Neuronal stem cell (in vitro differentiated cells): ENCODE results near the gene ATAD5.

ENCODE experiments used
- DNase-seq: peaks from one replicate; pipeline ENCODE4 v3.0.0-alpha.2; 2013; ENCODE audit warnings: low spot score
- H2AFZ ChIP-seq: one replicate; pipeline ENCODE4 v1.6.1; 2013; ENCODE audit warnings: mild to moderate bottlenecking, low read length, inconsistent platforms
- H2AK5ac ChIP-seq: 2 replicates; pipeline ENCODE4 v1.6.1; 2013; ENCODE audit warnings: low read depth, mild to moderate bottlenecking, inconsistent platforms, low read length, moderate library complexity, mixed read lengths
- H2BK120ac ChIP-seq: 2 replicates; pipeline ENCODE4 v1.6.1; 2013; ENCODE audit warnings: low read depth, mild to moderate bottlenecking, inconsistent platforms, low read length, moderate library complexity, mixed read lengths
- H2BK12ac ChIP-seq: one replicate; pipeline ENCODE4 v1.6.1; 2013; ENCODE audit warnings: low read length, inconsistent platforms
- H2BK15ac ChIP-seq: 2 replicates; pipeline ENCODE4 v1.6.1; 2013; ENCODE audit warnings: mild to moderate bottlenecking, low read length, inconsistent platforms, mixed read lengths
- H2BK5ac ChIP-seq: one replicate; pipeline ENCODE4 v1.6.1; 2013; ENCODE audit warnings: inconsistent platforms, mild to moderate bottlenecking, low read length, moderate library complexity
- H3K14ac ChIP-seq: one replicate; pipeline ENCODE4 v1.6.1; 2013; ENCODE audit warnings: low read length, inconsistent platforms
- H3K18ac ChIP-seq: 2 replicates; pipeline ENCODE4 v1.6.1; 2013; ENCODE audit warnings: low read length, inconsistent platforms
- H3K23ac ChIP-seq: 2 replicates; pipeline ENCODE4 v1.6.1; 2013; ENCODE audit warnings: low read depth, mild to moderate bottlenecking, mixed read lengths, low read length, inconsistent platforms; ENCODE audit not compliant: poor library complexity
- H3K27ac ChIP-seq: replicated peaks from 3 replicates; pipeline ENCODE4 v1.5.1; 2013; ENCODE audit warnings: low read length, inconsistent platforms
- H3K27me3 ChIP-seq, 3 experiments: 2 replicates each; pipeline ENCODE4 v1.6.1; 2013; ENCODE audit warnings: low read length in 3 of 3, mild to moderate bottlenecking in 2 of 3, inconsistent platforms in 1 of 3, low read depth in 1 of 3, mixed read lengths in 1 of 3, moderate library complexity in 1 of 3; ENCODE audit not compliant: control insufficient read depth in 3 of 3, insufficient read depth in 3 of 3
- H3K36me3 ChIP-seq, 2 donors: replicated peaks in 1 of 2; 2 replicates each; pipeline ENCODE4 v1.6.1; 2013; ENCODE audit warnings: low read length in 2 of 2; ENCODE audit not compliant: control insufficient read depth in 2 of 2, insufficient read depth in 2 of 2
- H3K4ac ChIP-seq: 2 replicates; pipeline ENCODE4 v1.6.1; 2013; ENCODE audit warnings: inconsistent platforms, mild to moderate bottlenecking, low read length, moderate library complexity
- H3K4me1 ChIP-seq, 2 donors: 1 replicate in 1 of 2; 2 replicates in 1 of 2; pipeline ENCODE4 v1.6.1; 2013; ENCODE audit warnings: low read length in 2 of 2, low read depth in 1 of 2; ENCODE audit not compliant: control insufficient read depth in 2 of 2, insufficient read depth in 1 of 2
- H3K4me2 ChIP-seq: one replicate; pipeline ENCODE4 v1.6.1; 2013; ENCODE audit warnings: mild to moderate bottlenecking, low read length, inconsistent platforms; ENCODE audit not compliant: insufficient read depth, poor library complexity, severe bottlenecking
- H3K4me3 ChIP-seq, 2 donors: 2 replicates each; pipeline ENCODE4 v1.5.1; 2013; ENCODE audit warnings: low read length in 2 of 2, mild to moderate bottlenecking in 2 of 2, inconsistent platforms in 1 of 2, moderate library complexity in 1 of 2
- H3K79me1 ChIP-seq: one replicate; pipeline ENCODE4 v1.6.1; 2013; ENCODE audit warnings: low read depth, mild to moderate bottlenecking, inconsistent platforms, low read length, moderate library complexity
- H3K9ac ChIP-seq: one replicate; pipeline ENCODE4 v1.6.1; 2013; ENCODE audit warnings: mild to moderate bottlenecking, low read depth, low read length, inconsistent platforms; ENCODE audit not compliant: poor library complexity
- H3K9me3 ChIP-seq, 2 donors: replicated peaks in 1 of 2; 2 replicates each; pipeline versions ENCODE3 to v1.6.1; 2013; ENCODE audit warnings: low read length in 2 of 2, mild to moderate bottlenecking in 2 of 2, inconsistent platforms in 1 of 2, low read depth in 1 of 2, mixed read lengths in 1 of 2, moderate library complexity in 1 of 2; ENCODE audit not compliant: control insufficient read depth in 2 of 2, insufficient read depth in 1 of 2
- H4K8ac ChIP-seq: one replicate; pipeline ENCODE4 v1.6.1; 2013; ENCODE audit warnings: low read depth, mild to moderate bottlenecking, inconsistent platforms, low read length, moderate library complexity
- H4K91ac ChIP-seq: one replicate; pipeline ENCODE4 v1.6.1; 2013; ENCODE audit warnings: low read length, low read depth, mild to moderate bottlenecking, inconsistent platforms; ENCODE audit not compliant: poor library complexity
- WGBS, 2 donors: extraction: QIAGEN DNeasy Blood & Tissue Kit; methylation state at CpG; one replicate each; pipeline ENCODE4 v1.1.7; 2013; ENCODE audit warnings: missing lambda C conversion rate in 2 of 2, mixed read lengths in 1 of 2; ENCODE audit not compliant: insufficient read length in 2 of 2, insufficient replicate concordance in 1 of 2; ENCODE audit errors: extremely low coverage in 2 of 2; 5-methylcytosine and 5-hydroxymethylcytosine counted together

Gene ATAD5

GRCh38 chr17:30805944-30806456 is 25.8 kb upstream of the ATAD5 start:
- Histone ChIP-seq H4K91ac (no peak overlapping the region), H3K4me3 (no peak overlapping the region), H3K27me3 (no peaks in the 10 kb centered on the region), H3K4ac (no peak overlapping the region), H3K36me3 (peaks cover 14 to 60% of the 10 kb centered on the region in 2 donors), H3K4me1 (peaks cover 0 to 3% of the 10 kb centered on the region in 2 donors), H2AK5ac (no peak overlapping the region), H2AFZ (no peak overlapping the region), H3K23ac (no peak overlapping the region), H4K8ac (no peak overlapping the region), H3K27ac (no peak overlapping the region), H2BK120ac (no peak overlapping the region), H3K79me1 (no peaks in the 10 kb centered on the region), H3K14ac (no peak overlapping the region), H2BK12ac (no peak overlapping the region), H3K9me3 (no peaks in the 10 kb centered on the region), H2BK15ac (no peak overlapping the region), H3K18ac (no peak overlapping the region), H2BK5ac (no peak overlapping the region), H3K9ac (no peak overlapping the region), H3K4me2 (no peak overlapping the region)
- no CpG with 5 or more reads among the region's 2 CpGs for WGBS, 2 donors
- DNase-seq = no peak

GRCh38 chr17:30807896-30808295 is 23.9 kb upstream of the ATAD5 start:
- Histone ChIP-seq H2AK5ac (no peak overlapping the region), H3K4me3 (no peak overlapping the region)
- WGBS, 2 donors = no CpG with 5 or more reads among the region's 1 CpG

GRCh38 chr17:30808785-30809286 is 22.9 kb upstream of the ATAD5 start:
- Histone ChIP-seq H3K79me1 (no peaks in the 10 kb centered on the region), H4K8ac (no peak overlapping the region), H3K4me2 (no peak overlapping the region), H3K4me1 (peaks cover 0 to 3% of the 10 kb centered on the region in 2 donors), H3K23ac (no peak overlapping the region), H3K9me3 (no peaks in the 10 kb centered on the region), H3K18ac (no peak overlapping the region), H2BK12ac (no peak overlapping the region), H2BK5ac (no peak overlapping the region), H3K27ac (no peak overlapping the region), H3K36me3 (peaks cover under 1 to 36% of the 10 kb centered on the region in 2 donors), H2AK5ac (no peak overlapping the region), H2BK120ac (no peak overlapping the region), H3K9ac (no peak overlapping the region), H3K27me3 (no peaks in the 10 kb centered on the region), H4K91ac (no peak overlapping the region), H3K4me3 (no peak overlapping the region), H2AFZ (no peak overlapping the region), H3K14ac (no peak overlapping the region), H2BK15ac (no peak overlapping the region), H3K4ac (no peak overlapping the region)
- no CpG with 5 or more reads among the region's 9 CpGs for WGBS, 2 donors
- DNase-seq = no peak

More at GRCh38 chr17:30807896-30808295, 23.9 kb upstream of the ATAD5 start:
- Histone ChIP-seq H4K8ac (no peak overlapping the region), H3K27me3 (no peaks in the 10 kb centered on the region), H2BK15ac (no peak overlapping the region), H4K91ac (no peak overlapping the region), H3K79me1 (no peaks in the 10 kb centered on the region), H3K9ac (no peak overlapping the region), H3K27ac (no peak overlapping the region), H3K4me1 (peaks cover 0 to 3% of the 10 kb centered on the region in 2 donors), H2BK5ac (no peak overlapping the region), H2BK120ac (no peak overlapping the region), H3K4ac (no peak overlapping the region), H3K23ac (no peak overlapping the region), H2BK12ac (no peak overlapping the region), H3K36me3 (peaks cover 6 to 45% of the 10 kb centered on the region in 2 donors), H3K18ac (no peak overlapping the region), H2AFZ (no peak overlapping the region), H3K14ac (no peak overlapping the region), H3K9me3 (no peaks in the 10 kb centered on the region), H3K4me2 (no peak overlapping the region)
- DNase-seq = no peak

GRCh38 chr17:30809867-30810266 is 21.9 kb upstream of the ATAD5 start:
- Histone ChIP-seq H3K23ac (no peak overlapping the region), H2BK15ac (no peak overlapping the region), H3K9me3 (no peaks in the 10 kb centered on the region), H3K79me1 (no peaks in the 10 kb centered on the region), H2BK120ac (no peak overlapping the region), H3K27ac (no peak overlapping the region), H3K14ac (no peak overlapping the region), H3K9ac (no peak overlapping the region), H2BK5ac (no peak overlapping the region), H2AFZ (no peak overlapping the region), H3K27me3 (no peaks in the 10 kb centered on the region), H4K91ac (no peak overlapping the region), H4K8ac (no peak overlapping the region), H3K18ac (no peak overlapping the region), H2BK12ac (no peak overlapping the region), H3K4me2 (no peak overlapping the region), H3K4me3 (no peak overlapping the region), H3K4ac (no peak overlapping the region), H3K4me1 (peaks cover 0 to 3% of the 10 kb centered on the region in 2 donors), H3K36me3 (peaks cover 0 to 27% of the 10 kb centered on the region in 2 donors), H2AK5ac (no peak overlapping the region)
- no CpG with 5 or more reads among the region's 6 CpGs for WGBS, 2 donors
- no peak for DNase-seq
